Heart left ventricle (tissue), 16 donors: Measurements from ENCODE around the gene KCNH6. TPM values are rescaled to one million over a fixed set of nuclear protein-coding genes. Genes with fewer than 3 reads are reported as not detected.

Experiments
- ATAC-seq, 4 donors: fragments of 200-7000 bp; cut with Tn5 transposase; one replicate each; pipeline ENCODE4 v1.9.1; 2020 to 2022; ENCODE audit warnings: moderate library complexity in 4 of 4, mild to moderate bottlenecking in 3 of 4, moderate number of reproducible peaks in 1 of 4
- DNase-seq, 5 donors: peaks; one replicate each; pipeline ENCODE4 v3.0.0-alpha.2; 2020
- H3K27ac ChIP-seq, 12 donors: fragments of 200-600 bp; sonication (generic) in 4 of 12; one replicate each; pipeline versions ENCODE4 v1.5.0 to v1.8.0; 2016 to 2022; ENCODE audit warnings: mild to moderate bottlenecking in 2 of 12
- H3K27me3 ChIP-seq, 9 donors: fragments of 200-600 bp; sonication (generic) in 2 of 9; one replicate each; pipeline versions ENCODE4 v1.5.1 to v1.8.0; 2016 to 2022; ENCODE audit warnings: mild to moderate bottlenecking in 3 of 9
- H3K36me3 ChIP-seq, 9 donors: fragments of 200-600 bp; sonication (generic) in 2 of 9; one replicate each; pipeline versions ENCODE4 v1.5.0 to v1.8.0; 2018 to 2022; ENCODE audit warnings: mild to moderate bottlenecking in 2 of 9
- H3K4me1 ChIP-seq, 12 donors: fragments of 200-600 bp; sonication (generic) in 4 of 12; one replicate each; pipeline versions ENCODE4 v1.5.0 to v1.8.0; 2016 to 2022; ENCODE audit warnings: mild to moderate bottlenecking in 3 of 12
- H3K4me3 ChIP-seq, 12 donors: fragments of 200-600 bp; sonication (generic) in 4 of 12; one replicate each; pipeline versions ENCODE4 v1.5.0 to v1.8.0; 2017 to 2022; ENCODE audit warnings: mild to moderate bottlenecking in 9 of 12, moderate library complexity in 4 of 12
- H3K9me3 ChIP-seq, 12 donors: fragments of 200-600 bp; sonication (generic) in 4 of 12; one replicate each; pipeline versions ENCODE4 v1.5.0 to v1.8.0; 2016 to 2022; ENCODE audit warnings: mild to moderate bottlenecking in 1 of 12
- POLR2A ChIP-seq, 2 donors: fragments of 450-650 bp; IDR thresholded peaks; one replicate each; pipeline ENCODE4 v1.6.1; 2017; ENCODE audit warnings: antibody characterized with exemption in 2 of 2, mild to moderate bottlenecking in 2 of 2, moderate library complexity in 2 of 2
- WGBS, 4 donors: extraction: QIAGEN DNeasy Blood & Tissue Kit in 2 of 4; methylation state at CpG; one replicate each; pipeline versions ENCODE4 v1.1.5 to v1.1.7; 2013 to 2018; 5-methylcytosine and 5-hydroxymethylcytosine counted together
- intact Hi-C, 10 donors: fragments of 100-400 bp; cut with DNase I; formaldehyde crosslinking; loops; one replicate each; pipeline versions ENCODE4 v1.11.1 to v1.14.2; 2022
- polyA plus RNA-seq, 2 donors: library from polyadenylated mRNA; stranded (reverse); fragments of 200-250 nt; gene quantifications; one replicate each; pipeline ENCODE4 v1.2.3, GENCODE V29; 2013
- total RNA-seq, 9 donors: library from RNA; depleted of rRNA in 2 of 9; stranded (reverse); fragments of >200 nt in 2 of 9; fragmentation: NEBNext Ultra II Directional in 3 of 9; extraction: Animal tissue kit (Norgen Biotek cat#: 25700) in 3 of 9; gene quantifications; one replicate each; pipeline versions ENCODE4 v1.1.0 to v1.2.4, GENCODE V29; 2016 to 2023
- TF ChIP-seq, protein P1 (sequence below), 12 donors: fragments of 200-600 bp; sonication (generic) in 4 of 12; IDR thresholded peaks; one replicate each; pipeline versions ENCODE4 v1.5.0 to v1.8.0; 2018 to 2022; ENCODE audit warnings: antibody characterized with exemption in 12 of 12, mild to moderate bottlenecking in 5 of 12
- donor health status: ischemic (EF 13 %, LVEDD 7.1; RV severe dilation, severe dysfunction).
- donor health status: healthy with polysubstance abuse.
- donor health status: DM: no; HTN: yes; CAD: no.
- donor health status: DM: no; HTN: no; CAD: no.
- donor health status: ischemic (EF 25% LVEDD 6.9; RV normal size, moderate dysfunction).
- donor health status: ischemic (EF 25% LVEDD 5.7; RV mildly dilated, moderate dysfunction).
- donor health status: healthy.
- donor health status: DM: yes; HTN: yes; CAD: no.
- donor health status: ischemic (EF 35%, LVEDD 5.7; RV mildly dilated, moderate dysfunction).
- donor health status: nonischemic (EF 11% LVEDD 7.7; RV severe dilation, severe dysfunction).
- donor health status: DM: yes; HTN: yes; CAD: no.
- donor health status: PGD.
- donor health status: ischemic (EF 29% LVEDD 5.4; RV normal size, mild dysfunction).
- donor health status: nonischemic (EF 23%, LVEDD 6.1; RV moderate dilation, normal function).

Gene KCNH6
- total and polyA plus RNA-seq, 11 donors, result 0.01 TPM; not detected in 10

GRCh38 chr17:63477480-63478440, 45.4 kb upstream of the KCNH6 start:
- DNase-seq, result peak in 1 of 5 donors; percentile 41
- intact Hi-C loops, result loop anchor here in 9 of 10 donors (2.0 to 5.0 kb wide), 6 partner anchors 31 to 53 kb away; partner anchors contain the start of gene CYB561 (in 2 of the 9)
- peaks cover 0 to 22% (median 0%) of the 10 kb centered on the region in 9 donors for H3K36me3 ChIP-seq
- ATAC-seq, result no peak
- WGBS, 4 donors, result 7 to 14% (median 9%) methylated on average over 21 to 44 of the region's 44 CpGs
- H3K4me3 ChIP-seq, result peak overlapping the region; percentile 29 to 77 (median 62)
- H3K27me3 ChIP-seq, result peaks cover 0 to 16% (median 0%) of the 10 kb centered on the region in 9 donors
- TF ChIP-seq, protein P1, sequence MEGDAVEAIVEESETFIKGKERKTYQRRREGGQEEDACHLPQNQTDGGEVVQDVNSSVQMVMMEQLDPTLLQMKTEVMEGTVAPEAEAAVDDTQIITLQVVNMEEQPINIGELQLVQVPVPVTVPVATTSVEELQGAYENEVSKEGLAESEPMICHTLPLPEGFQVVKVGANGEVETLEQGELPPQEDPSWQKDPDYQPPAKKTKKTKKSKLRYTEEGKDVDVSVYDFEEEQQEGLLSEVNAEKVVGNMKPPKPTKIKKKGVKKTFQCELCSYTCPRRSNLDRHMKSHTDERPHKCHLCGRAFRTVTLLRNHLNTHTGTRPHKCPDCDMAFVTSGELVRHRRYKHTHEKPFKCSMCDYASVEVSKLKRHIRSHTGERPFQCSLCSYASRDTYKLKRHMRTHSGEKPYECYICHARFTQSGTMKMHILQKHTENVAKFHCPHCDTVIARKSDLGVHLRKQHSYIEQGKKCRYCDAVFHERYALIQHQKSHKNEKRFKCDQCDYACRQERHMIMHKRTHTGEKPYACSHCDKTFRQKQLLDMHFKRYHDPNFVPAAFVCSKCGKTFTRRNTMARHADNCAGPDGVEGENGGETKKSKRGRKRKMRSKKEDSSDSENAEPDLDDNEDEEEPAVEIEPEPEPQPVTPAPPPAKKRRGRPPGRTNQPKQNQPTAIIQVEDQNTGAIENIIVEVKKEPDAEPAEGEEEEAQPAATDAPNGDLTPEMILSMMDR (IDR thresholded peaks at IDR 0.05), result no peak
- TF ChIP-seq POLR2A (IDR thresholded peaks at IDR 0.05), result no peak
- H3K27ac ChIP-seq, result peak overlapping the region in 8 of 12 donors; percentile 7 to 83 (median 53)
- no peaks in the 10 kb centered on the region for H3K9me3 ChIP-seq
- H3K4me1 ChIP-seq, result peaks cover 4 to 64% (median 37%) of the 10 kb centered on the region in 12 donors

DNA sequence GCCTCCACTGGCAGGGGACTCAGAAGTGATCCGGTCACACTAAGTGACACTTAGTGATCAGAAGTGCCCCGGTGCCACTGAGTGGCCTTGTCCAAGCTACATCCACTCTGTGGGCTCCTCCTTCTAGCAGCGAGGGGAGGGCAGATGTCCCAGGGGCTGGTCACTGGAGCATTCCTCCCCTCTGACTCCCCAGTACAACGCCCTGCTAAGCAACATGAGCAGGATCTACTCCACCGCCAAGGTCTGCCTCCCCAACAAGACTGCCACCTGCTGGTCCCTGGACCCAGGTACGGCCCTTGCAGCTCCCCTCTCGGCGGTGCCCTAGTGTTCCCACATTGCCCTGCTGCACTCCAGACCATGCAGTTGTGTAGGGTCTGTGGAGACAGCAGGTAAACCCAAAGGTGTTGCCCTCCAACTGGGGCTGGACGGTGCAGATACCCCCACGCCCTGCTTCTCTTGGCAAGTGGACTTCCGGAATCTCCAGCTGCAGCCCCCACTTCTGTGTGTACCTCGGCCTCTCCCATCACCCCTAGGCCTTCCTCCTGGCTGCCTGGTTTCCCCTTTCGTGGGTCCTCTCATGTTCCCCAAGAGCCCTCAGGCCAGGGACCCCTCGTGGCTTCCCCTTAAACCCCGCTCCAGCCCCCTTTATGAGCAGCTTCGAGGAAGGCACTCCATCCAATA, 44.2 kb upstream of the KCNH6 start:
- no peaks in the 10 kb centered on the region for H3K9me3 ChIP-seq
- peak overlapping the region in 7 of 12 donors; percentile 53 to 77 (median 65) for H3K4me3 ChIP-seq
- peaks cover 0 to 16% (median 0%) of the 10 kb centered on the region in 9 donors for H3K27me3 ChIP-seq
- ATAC-seq (peak; percentile 64 to 84 (median 81)), DNase-seq (peak; percentile 72 to 88 (median 77))
- peak overlapping the region in 1 of 12 donors; percentile 83 for H3K27ac ChIP-seq
- intact Hi-C loops, result loop anchor here (1.0 to 5.0 kb wide), 8 partner anchors 32 to 54 kb away; partner anchors contain the start of gene CYB561 (in 1 of the 10)
- H3K4me1 ChIP-seq, result peaks cover 4 to 60% (median 37%) of the 10 kb centered on the region in 12 donors
- no peak for TF ChIP-seq POLR2A (IDR thresholded peaks at IDR 0.05)
- TF ChIP-seq, protein P1 (IDR thresholded peaks at IDR 0.05), result peak; percentile 67 to 86 (median 74)
- 46 to 76% (median 48%) methylated on average over 10 to 16 of the region's 16 CpGs for WGBS, 4 donors
- H3K36me3 ChIP-seq, result peaks cover 0 to 25% (median 0%) of the 10 kb centered on the region in 9 donors

- intact Hi-C loops, result loop anchor here (1.0 to 5.0 kb wide), 8 partner anchors 33 to 55 kb away; partner anchors contain the start of gene CYB561 (in 1 of the 10)
- Histone ChIP-seq H3K36me3 (peaks cover 0 to 28% (median 0%) of the 10 kb centered on the region in 9 donors), H3K9me3 (no peaks in the 10 kb centered on the region), H3K4me1 (peaks cover 4 to 56% (median 34%) of the 10 kb centered on the region in 12 donors), H3K27me3 (peaks cover 0 to 16% (median 0%) of the 10 kb centered on the region in 9 donors), H3K4me3 (peak overlapping the region in 2 of 12 donors; percentile 65 to 77), H3K27ac (no peak overlapping the region)
- WGBS, 4 donors, result 83 to 87% (median 85%) methylated on average over 14 to 17 of the region's 17 CpGs
- ATAC-seq, result no peak
- peak in 1 of 5 donors; percentile 33 for DNase-seq
- no peak for TF ChIP-seq POLR2A (IDR thresholded peaks at IDR 0.05)
- TF ChIP-seq, protein P1 (IDR thresholded peaks at IDR 0.05), result no peak
Measured at GRCh38 chr17:63479495-63480184, 43.5 kb upstream of the KCNH6 start.
